NT2/D1 (cell line): ENCODE measurements around the gene ABCE1.

Experiments
- SUZ12 ChIP-seq: IDR thresholded peaks from 2 replicates; pipeline ENCODE4 v1.6.1; 2011; ENCODE audit not compliant: insufficient read length, insufficient read depth; ENCODE audit errors: extremely low read depth
- YY1 ChIP-seq: IDR thresholded peaks from 2 replicates; pipeline ENCODE4 v1.6.1; 2011; ENCODE audit not compliant: insufficient read length, insufficient read depth
- ZNF274 ChIP-seq: IDR thresholded peaks from 2 replicates; pipeline ENCODE4 v1.6.1; 2011; ENCODE audit warnings: mild to moderate bottlenecking, low read depth, low read length

- TF ChIP-seq YY1 (no peak), ZNF274 (no peak), SUZ12 (no peak)
These were observed 3.0 kb downstream of the ABCE1 start for GRCh38 chr4:145101091-145101490.
